Measurements from ENCODE around the gene PAX3.

GRCh38 chr2:222289278-222290160 is 9.3 kb downstream of the PAX3 start:
- TF ChIP-seq CTCF (IDR thresholded peaks at IDR 0.05) = no peak
- no peak for TF ChIP-seq POLR2AphosphoS5 (IDR thresholded peaks at IDR 0.05)
- TF ChIP-seq EP300 (IDR thresholded peaks at IDR 0.05) = no peak

All from stomach (tissue), 4 donors.